PFSK-1 (cell line): ENCODE data around the gene ZNF431.

Source experiments
- FOXP2 ChIP-seq: optimal IDR thresholded peaks from 2 replicates; pipeline ENCODE3; 2011; ENCODE audit warnings: borderline replicate concordance, control low read depth, inconsistent platforms; ENCODE audit not compliant: insufficient read depth; ENCODE audit errors: extremely low read length, extremely low read depth
- POLR2AphosphoS5 ChIP-seq: IDR thresholded peaks from 2 replicates; pipeline ENCODE4 v1.6.1; 2012; ENCODE audit warnings: low read depth, mild to moderate bottlenecking, control low read depth, low read length, moderate library complexity

DNA sequence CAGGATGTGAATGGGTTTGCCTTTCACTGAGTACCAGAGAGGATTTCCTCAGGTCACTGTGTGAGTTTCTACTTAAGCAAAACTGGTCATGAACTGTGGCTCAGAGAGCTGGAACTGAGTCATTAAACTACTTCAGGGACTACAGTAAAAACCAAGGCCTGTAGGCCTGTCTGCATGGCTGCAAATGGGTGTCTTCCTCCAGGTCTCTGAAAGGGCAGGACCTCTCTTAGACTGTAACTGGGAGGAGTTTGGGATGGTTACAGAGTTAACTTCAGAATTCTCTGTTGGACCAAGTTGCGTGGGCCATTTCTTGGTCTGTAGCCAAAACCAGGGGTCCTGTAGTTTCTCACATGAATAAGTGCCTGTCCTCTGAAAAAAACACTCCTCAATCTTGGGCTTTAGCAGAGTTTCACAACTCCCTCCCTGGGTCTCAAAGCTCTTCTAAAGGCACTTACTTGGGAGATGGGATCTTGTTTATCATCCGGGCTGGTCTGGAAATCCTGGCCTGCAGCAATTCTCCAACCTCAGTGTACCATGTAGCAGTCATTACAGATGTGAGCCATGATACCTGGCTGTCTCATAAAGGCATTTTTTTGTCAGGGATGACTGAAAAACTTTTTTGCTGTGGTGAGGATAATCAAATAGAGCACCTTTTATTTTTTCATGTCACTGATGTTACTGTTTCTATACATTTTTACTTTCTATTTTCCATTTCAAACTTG, 40.2 kb upstream of the ZNF431 start:
- TF ChIP-seq FOXP2 (no peak), POLR2AphosphoS5 (no peak)
